K562 (cell line): ENCODE data around the gene ZKSCAN5. TPM values are rescaled to one million over a fixed set of nuclear protein-coding genes. Genes with fewer than 3 reads are reported as not detected.

Experiments
- ATAC-seq: fragments of 200-7000 bp; cut with Tn5 transposase; 3 replicates; pipeline ENCODE4 v1.9.1; 2020; ENCODE audit warnings: moderate library complexity
- BruUV-seq: library from RNA; stranded (reverse); fragments of 400-500 nt; replicated peaks from 2 replicates; lab custom pipeline; 2021; lab: Mats Ljungman, UMichigan
- CTCF ChIA-PET: fragments of 300-600 bp; formaldehyde crosslinking; extraction: SDS; loops from one replicate; lab custom pipeline; 2021; ENCODE audit warnings: low intra/inter-chr PET ratio; lab: Yijun Ruan, JAX
- POLR2A ChIA-PET: fragments of 300-600, 350-650 bp; sonication (Branson Sonifier 250); formaldehyde crosslinking; extraction: SDS; loops from one replicate; lab custom pipeline; 2021; ENCODE audit warnings: antibody characterized with exemption, inconsistent platforms; lab: Yijun Ruan, JAX
- DNase-seq, 4 experiments: peaks; one replicate each; pipeline versions ENCODE4 v3.0.0 to v3.0.0-alpha.2; 2011 to 2018; ENCODE audit warnings: low spot score in 3 of 4, mixed read lengths in 3 of 4; ENCODE audit errors: extremely low read depth in 1 of 4
- FAIRE-seq: peaks from 2 replicates; lab custom pipeline; 2011; peaks lifted over from hg19 to GRCh38; lab: Jason Lieb, UNC
- H2AFZ ChIP-seq: 2 replicates; pipeline ENCODE4 v1.6.0; 2011; ENCODE audit warnings: low read depth, low read length, control low read depth, inconsistent platforms
- H3K27ac ChIP-seq: fragments of 200-600 bp; 3 replicates; pipeline ENCODE4 v1.8.0; 2011; ENCODE audit warnings: low read depth, mild to moderate bottlenecking, control low read depth, inconsistent platforms, low read length, moderate library complexity, mixed read lengths; ENCODE audit errors: extremely low read depth
- H3K27me3 ChIP-seq, 2 experiments: fragments of 300-600 bp in 1 of 2; 2 replicates in 1 of 2; 3 replicates in 1 of 2; pipeline versions ENCODE4 v1.6.0 to v1.8.0; 2011; ENCODE audit warnings: inconsistent platforms in 2 of 2, low read length in 2 of 2, mild to moderate bottlenecking in 1 of 2, mixed read lengths in 1 of 2, moderate library complexity in 1 of 2; ENCODE audit not compliant: control insufficient read depth in 2 of 2, insufficient read depth in 2 of 2
- H3K36me3 ChIP-seq: fragments of 300-600 bp; 3 replicates; pipeline ENCODE4 v1.8.0; 2011; ENCODE audit warnings: mild to moderate bottlenecking, low read length, inconsistent platforms; ENCODE audit not compliant: control insufficient read depth, insufficient read depth
- H3K4me1 ChIP-seq, 2 experiments: fragments of 200-600 bp in 1 of 2; replicated peaks in 1 of 2; 2 replicates in 1 of 2; 3 replicates in 1 of 2; pipeline versions ENCODE4 v1.5.1 to v1.8.0; 2011; ENCODE audit warnings: inconsistent platforms in 2 of 2, low read length in 2 of 2, mild to moderate bottlenecking in 1 of 2, mixed read lengths in 1 of 2, moderate library complexity in 1 of 2; ENCODE audit not compliant: control insufficient read depth in 2 of 2, insufficient read depth in 2 of 2
- H3K4me2 ChIP-seq: 2 replicates; pipeline ENCODE4 v1.6.1; 2011; ENCODE audit warnings: low read length, control low read depth, inconsistent platforms, mixed read lengths; ENCODE audit not compliant: insufficient read depth
- H3K4me3 ChIP-seq: fragments of 200-600 bp; sonication (generic), shearing (Covaris generic); 2 replicates; pipeline ENCODE4 v1.5.1; 2016; ENCODE audit warnings: control low read depth, inconsistent platforms
- H3K79me2 ChIP-seq: fragments of 200-600 bp; 3 replicates; pipeline ENCODE4 v1.8.0; 2011; ENCODE audit warnings: low read length, inconsistent platforms; ENCODE audit not compliant: control insufficient read depth, insufficient read depth
- H3K9ac ChIP-seq, 2 experiments: 2 replicates each; pipeline versions ENCODE4 v1.6.0 to v1.6.1; 2011; ENCODE audit warnings: low read depth in 2 of 2, low read length in 2 of 2, control low read depth in 1 of 2, inconsistent platforms in 1 of 2, mild to moderate bottlenecking in 1 of 2, mixed read lengths in 1 of 2; ENCODE audit not compliant: insufficient read depth in 1 of 2
- H3K9me1 ChIP-seq: one replicate; pipeline ENCODE4 v1.6.0; 2011; ENCODE audit warnings: inconsistent platforms, mild to moderate bottlenecking, low read length, moderate library complexity; ENCODE audit not compliant: control insufficient read depth, insufficient read depth
- H3K9me3 ChIP-seq: replicated peaks from 2 replicates; pipeline ENCODE4 v1.5.1; 2011; ENCODE audit warnings: low read depth, low read length, inconsistent platforms; ENCODE audit not compliant: control insufficient read depth, insufficient read depth
- H4K20me1 ChIP-seq: replicated peaks from 2 replicates; pipeline ENCODE4 v1.6.1; 2011; ENCODE audit warnings: low read length, inconsistent platforms, mixed read lengths; ENCODE audit not compliant: control insufficient read depth, insufficient read depth
- HCFC1 ChIP-seq: IDR thresholded peaks from 2 replicates; pipeline ENCODE4 v1.6.1; 2012; ENCODE audit warnings: low read depth, low read length, improper control_type of control experiment
- POLR2G ChIP-seq: fragments of 200-400 bp; formaldehyde crosslinking; IDR thresholded peaks from 2 replicates; pipeline ENCODE4 v1.6.1; 2017; ENCODE audit warnings: low read depth, mild to moderate bottlenecking, antibody characterized with exemption, low read length, moderate library complexity
- POU5F1 ChIP-seq: fragments of 150-350 bp; IDR thresholded peaks from 2 replicates; pipeline ENCODE4 v1.6.1; 2014; ENCODE audit warnings: borderline replicate concordance, low read length, low read depth, mild to moderate bottlenecking; ENCODE audit not compliant: partially characterized antibody
- ZKSCAN3 ChIP-seq: fragments of 250-450 bp; sonication (Bioruptor Pico); IDR thresholded peaks from 2 replicates; pipeline ENCODE4 v1.4.0; 2020
- ZNF518B ChIP-seq: fragments of 250-450 bp; sonication (Bioruptor Pico); IDR thresholded peaks from 2 replicates; pipeline ENCODE4 v1.5.0; 2021; ENCODE audit warnings: mild to moderate bottlenecking, moderate library complexity
- WGBS: fragments of 100-300 bp; shearing (Covaris generic); methylation state at CpG from one replicate; pipeline ENCODE4 v1.1.6; 2016; ENCODE audit warnings: low coverage, mixed read lengths; ENCODE audit not compliant: insufficient coverage; ENCODE audit errors: missing lambda C conversion rate; 5-methylcytosine and 5-hydroxymethylcytosine counted together
- in situ Hi-C: fragments of 300-500 bp; cut with MboI; formaldehyde crosslinking; loops from 4 replicates; pipeline ENCODE4 v1.15.0; 2018; ENCODE audit warnings: inconsistent platforms, mixed read lengths
- intact Hi-C: fragments of 100-400 bp; cut with micrococcal nuclease; formaldehyde crosslinking; loops from 2 replicates; pipeline ENCODE4 v1.14.2; 2022
- polyA plus RNA-seq, 8 experiments: library from polyadenylated mRNA; depleted of rRNA in 4 of 8; stranded (reverse) in 5 of 8; unstranded in 3 of 8; fragments of >200 nt; fragmentation: Nextera tagmentation in 2 of 8; fragmentation: Illumina TruSeq in 1 of 8; extraction: Ambion mirVana in 2 of 8; extraction: Trizol in 1 of 8; gene quantifications; 2 replicates each; pipeline versions ENCODE4 v1.2.1 to v1.2.3, GENCODE V29; 2011 to 2014; ENCODE audit warnings: inconsistent platforms in 1 of 8, missing spikeins in 1 of 8
- total RNA-seq, 7 experiments: library from RNA; depleted of rRNA in 6 of 7; stranded (reverse); fragments of >200 nt in 6 of 7; fragmentation: Illumina TruSeq in 2 of 7; extraction: Trizol in 2 of 7; gene quantifications; 2 replicates each; pipeline versions ENCODE4 v1.2.1 to v1.2.3, GENCODE V29; 2011 to 2021; ENCODE audit warnings: low replicate concordance in 1 of 7
- TF ChIP-seq, protein P1 (sequence below): sonication (generic); formaldehyde crosslinking; IDR thresholded peaks from 2 replicates; pipeline ENCODE4 v1.8.1; 2023; ENCODE audit warnings: mild to moderate bottlenecking, missing genetic modification reagents

Gene ZKSCAN5
- total and polyA plus RNA-seq, 9 of the 15 experiments (the other 6 are each of a cell fraction or from before 2014, with no cell fraction given), result 4.2 to 19.0 (median 15.0) TPM

- H3K79me2 ChIP-seq, result no peaks in the 10 kb centered on the region
- POLR2A ChIA-PET, result interaction anchor here (0.5 kb wide), 1 partner anchor 15 kb away, joined by 3 read pairs; the partner anchor contains the start of gene ZNF655
- H4K20me1 ChIP-seq, result no peaks in the 10 kb centered on the region
- CTCF ChIA-PET, result no interaction called here
- H3K4me3 ChIP-seq, result no peak overlapping the region
- no peak overlapping the region for H3K4me2 ChIP-seq
- H3K9me1 ChIP-seq, result no peaks in the 10 kb centered on the region
- no peak overlapping the region for H2AFZ ChIP-seq
- no peak overlapping the region for H3K9ac ChIP-seq
- H3K4me1 ChIP-seq, result no peaks in the 10 kb centered on the region
- no peaks in the 10 kb centered on the region for H3K27me3 ChIP-seq
- TF ChIP-seq, protein P1, sequence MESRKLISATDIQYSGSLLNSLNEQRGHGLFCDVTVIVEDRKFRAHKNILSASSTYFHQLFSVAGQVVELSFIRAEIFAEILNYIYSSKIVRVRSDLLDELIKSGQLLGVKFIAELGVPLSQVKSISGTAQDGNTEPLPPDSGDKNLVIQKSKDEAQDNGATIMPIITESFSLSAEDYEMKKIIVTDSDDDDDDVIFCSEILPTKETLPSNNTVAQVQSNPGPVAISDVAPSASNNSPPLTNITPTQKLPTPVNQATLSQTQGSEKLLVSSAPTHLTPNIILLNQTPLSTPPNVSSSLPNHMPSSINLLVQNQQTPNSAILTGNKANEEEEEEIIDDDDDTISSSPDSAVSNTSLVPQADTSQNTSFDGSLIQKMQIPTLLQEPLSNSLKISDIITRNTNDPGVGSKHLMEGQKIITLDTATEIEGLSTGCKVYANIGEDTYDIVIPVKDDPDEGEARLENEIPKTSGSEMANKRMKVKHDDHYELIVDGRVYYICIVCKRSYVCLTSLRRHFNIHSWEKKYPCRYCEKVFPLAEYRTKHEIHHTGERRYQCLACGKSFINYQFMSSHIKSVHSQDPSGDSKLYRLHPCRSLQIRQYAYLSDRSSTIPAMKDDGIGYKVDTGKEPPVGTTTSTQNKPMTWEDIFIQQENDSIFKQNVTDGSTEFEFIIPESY (CRISPR knock-in tag), result 0 out of 2 replicates have a peak, but pooled peaks have one; percentile 33
- TF ChIP-seq ZKSCAN3 (no peak), POLR2G (peak; percentile 35; the same call in 1 of the 2 replicates), ZNF518B (no peak), POU5F1 (no peak), HCFC1 (no peak)
- no peak for ATAC-seq
- BruUV-seq, result no TSS peak
- in situ Hi-C loops, result no loop called here
- intact Hi-C loops, result no loop called here
- DNase-seq, result no peak
- H3K27ac ChIP-seq, result no peak overlapping the region
- no peak for FAIRE-seq
- peaks cover 10% of the 10 kb centered on the region; the same call in 2 of the 3 replicates for H3K36me3 ChIP-seq
- WGBS, result 88% methylated on average over 34 of the region's 34 CpGs
- H3K9me3 ChIP-seq, result peaks cover 6% of the 10 kb centered on the region
Observed at GRCh38 chr7:99543081-99543671, 38.7 kb downstream of the ZKSCAN5 start.
